Fibroblast of pulmonary artery (primary cell): ENCODE measurements around the gene KRTAP3-1.

Source experiments
- DNase-seq: peaks from one replicate; pipeline ENCODE4 v3.0.0-alpha.2; 2010; ENCODE audit warnings: low read depth
- H3K4me3 ChIP-seq: replicated peaks from 2 replicates; pipeline ENCODE4 v1.5.1; 2011; ENCODE audit warnings: low read depth, mild to moderate bottlenecking, control low read depth, low read length, moderate library complexity
- TF ChIP-seq, protein P1 (sequence below): IDR thresholded peaks from 2 replicates; pipeline ENCODE4 v1.5.1; 2011; ENCODE audit warnings: mild to moderate bottlenecking, control low read depth, low read length, inconsistent platforms; ENCODE audit errors: missing control alignments

The KRTAP3-1 gene

DNA sequence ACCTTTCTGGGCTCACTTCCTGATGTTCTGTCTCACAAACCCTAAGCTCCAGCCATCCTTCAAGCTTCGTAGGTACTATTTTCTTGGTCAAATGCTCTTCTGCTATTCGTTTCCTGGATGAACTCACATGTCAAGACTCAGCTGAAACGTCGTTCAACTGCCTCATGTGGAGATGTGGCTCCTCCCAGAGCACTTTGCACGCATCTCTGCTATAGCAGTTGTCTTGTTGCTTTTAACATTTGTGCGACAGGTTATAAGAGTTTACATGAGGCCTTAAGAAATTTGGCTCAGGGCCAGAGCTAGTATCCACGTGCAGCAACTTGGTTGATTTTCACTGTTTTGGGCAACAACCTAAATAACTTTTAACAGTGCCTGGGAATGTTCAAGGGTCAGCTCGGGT is 22.0 kb downstream of the KRTAP3-1 start:
- H3K4me3 ChIP-seq: no peak overlapping the region
- no peak for DNase-seq
- TF ChIP-seq, protein P1, sequence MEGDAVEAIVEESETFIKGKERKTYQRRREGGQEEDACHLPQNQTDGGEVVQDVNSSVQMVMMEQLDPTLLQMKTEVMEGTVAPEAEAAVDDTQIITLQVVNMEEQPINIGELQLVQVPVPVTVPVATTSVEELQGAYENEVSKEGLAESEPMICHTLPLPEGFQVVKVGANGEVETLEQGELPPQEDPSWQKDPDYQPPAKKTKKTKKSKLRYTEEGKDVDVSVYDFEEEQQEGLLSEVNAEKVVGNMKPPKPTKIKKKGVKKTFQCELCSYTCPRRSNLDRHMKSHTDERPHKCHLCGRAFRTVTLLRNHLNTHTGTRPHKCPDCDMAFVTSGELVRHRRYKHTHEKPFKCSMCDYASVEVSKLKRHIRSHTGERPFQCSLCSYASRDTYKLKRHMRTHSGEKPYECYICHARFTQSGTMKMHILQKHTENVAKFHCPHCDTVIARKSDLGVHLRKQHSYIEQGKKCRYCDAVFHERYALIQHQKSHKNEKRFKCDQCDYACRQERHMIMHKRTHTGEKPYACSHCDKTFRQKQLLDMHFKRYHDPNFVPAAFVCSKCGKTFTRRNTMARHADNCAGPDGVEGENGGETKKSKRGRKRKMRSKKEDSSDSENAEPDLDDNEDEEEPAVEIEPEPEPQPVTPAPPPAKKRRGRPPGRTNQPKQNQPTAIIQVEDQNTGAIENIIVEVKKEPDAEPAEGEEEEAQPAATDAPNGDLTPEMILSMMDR: no peak

DNA sequence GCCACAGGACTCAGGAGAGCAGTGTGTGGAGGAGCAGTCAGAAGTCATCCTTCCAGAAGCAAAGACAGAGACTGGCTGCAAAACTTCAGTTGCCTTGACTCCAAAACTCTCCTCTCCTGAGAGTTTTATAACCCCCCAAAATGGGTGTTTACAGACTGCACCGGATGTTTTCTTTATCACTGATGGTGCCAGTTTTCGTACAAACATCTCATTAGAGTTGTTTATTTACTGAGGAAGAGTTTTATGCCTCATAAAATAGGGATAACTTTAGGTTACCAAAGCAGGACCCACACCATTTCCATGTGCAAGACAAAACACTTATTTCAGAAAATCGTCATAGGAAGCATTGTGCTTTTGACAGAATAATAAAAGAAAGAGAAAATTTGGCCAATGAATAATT is 24.7 kb downstream of the KRTAP3-1 start, which contains the start of gene KRT40:
Gene KRT40 (minus strand): TSS at position 101 of the 400 bp plus-strand sequence. CDS start 53 bp downstream, at position 48.
- TF ChIP-seq, protein P1: no peak
- DNase-seq: no peak

DNA sequence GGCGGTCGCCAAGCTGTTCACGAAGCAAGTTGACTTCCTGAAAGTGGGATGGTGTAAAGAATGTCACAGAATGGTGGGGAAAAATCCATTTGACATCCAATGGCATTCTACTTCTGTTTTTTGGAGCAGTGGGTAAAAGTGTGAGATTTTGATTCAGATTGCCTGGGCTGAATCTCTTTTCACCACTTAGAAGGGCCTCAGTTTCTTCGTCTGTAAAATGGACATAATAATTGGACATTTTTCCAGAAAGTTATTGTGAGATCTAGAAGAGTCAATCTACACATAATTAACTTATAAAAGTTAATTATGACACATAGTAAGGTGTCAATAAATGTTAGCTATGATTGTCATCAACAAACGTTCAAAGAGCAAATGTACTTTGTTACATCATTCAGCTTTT is 27.8 kb downstream of the KRTAP3-1 start:
- no peak for DNase-seq
- TF ChIP-seq, protein P1: no peak
- no peak overlapping the region for H3K4me3 ChIP-seq

More for the DNA sequence above, 24.7 kb downstream of the KRTAP3-1 start, which contains the start of gene KRT40:
- H3K4me3 ChIP-seq: no peak within 1 kb of the TSS

DNA sequence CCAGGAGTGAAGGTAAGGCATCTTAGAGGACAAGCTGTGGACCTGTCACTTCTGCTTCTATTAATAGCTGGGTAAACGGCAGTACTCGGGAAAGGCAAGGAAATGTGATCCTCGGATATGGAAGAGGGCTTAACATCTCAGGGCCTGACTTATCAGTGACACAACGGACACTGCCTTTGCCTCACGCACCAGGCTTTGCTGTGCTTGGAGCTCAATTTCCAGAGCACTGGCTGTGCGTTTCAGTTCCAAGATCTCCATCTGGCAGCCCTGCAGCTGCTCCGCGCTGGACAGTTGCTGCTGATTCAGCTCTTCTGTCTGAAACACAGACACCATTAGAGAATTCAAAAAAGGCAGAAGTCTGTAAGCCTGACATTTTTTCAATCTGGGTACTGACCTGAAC is 28.3 kb downstream of the KRTAP3-1 start:
- TF ChIP-seq, protein P1: no peak
- DNase-seq: peak; percentile 1
- H3K4me3 ChIP-seq: no peak overlapping the region

DNA sequence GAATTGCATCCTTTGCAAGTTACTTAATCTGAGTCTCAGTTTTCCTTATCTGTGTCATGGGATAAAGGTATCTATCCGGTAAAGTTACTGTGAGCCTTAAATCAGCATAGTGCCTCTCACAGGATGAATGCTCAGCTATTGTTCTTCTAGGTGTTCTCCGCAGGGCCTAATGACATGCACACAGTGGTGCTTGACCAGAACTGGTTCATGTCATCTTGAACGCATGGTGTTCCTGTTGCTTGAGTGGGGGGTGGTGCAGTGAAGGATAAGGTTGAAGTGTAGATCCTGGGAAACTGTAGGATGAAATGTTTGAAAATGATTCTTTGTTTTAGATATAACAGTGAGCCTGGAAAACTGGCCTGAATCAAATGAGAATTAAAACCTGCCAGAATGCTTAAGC is 28.8 kb downstream of the KRTAP3-1 start:
- TF ChIP-seq, protein P1: no peak
- DNase-seq: no peak

DNA sequence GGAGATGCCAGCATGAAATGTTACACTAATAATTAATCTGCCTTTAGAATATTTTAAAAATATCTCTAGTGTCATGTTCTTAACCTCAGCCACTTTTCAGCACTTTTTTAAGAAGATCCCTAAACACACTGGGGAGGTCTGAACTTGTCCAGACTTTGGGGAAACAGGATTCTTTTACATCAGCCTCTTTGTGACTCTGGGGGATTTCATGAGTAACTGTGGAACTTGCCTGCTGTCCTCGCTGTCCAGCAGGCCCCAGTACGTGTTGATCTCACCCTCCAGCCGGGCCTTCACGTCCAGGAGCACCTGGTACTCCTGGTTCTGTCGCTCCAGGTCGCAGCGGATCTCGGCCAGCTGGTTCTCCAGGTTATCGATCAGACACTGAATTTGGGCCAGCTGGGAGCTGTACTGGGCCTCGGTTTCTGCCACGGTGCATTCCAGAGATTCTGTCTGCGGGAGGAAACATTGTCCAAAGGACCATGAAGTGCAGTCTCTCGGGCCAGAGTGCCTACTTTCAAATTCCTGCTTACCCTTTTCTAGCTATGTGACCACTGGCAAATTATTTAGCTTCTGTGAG is 30.3 kb downstream of the KRTAP3-1 start:
- TF ChIP-seq, protein P1: no peak
- no peak overlapping the region for H3K4me3 ChIP-seq
- no peak for DNase-seq

More for the DNA sequence above, 28.8 kb downstream of the KRTAP3-1 start:
- no peak overlapping the region for H3K4me3 ChIP-seq

DNA sequence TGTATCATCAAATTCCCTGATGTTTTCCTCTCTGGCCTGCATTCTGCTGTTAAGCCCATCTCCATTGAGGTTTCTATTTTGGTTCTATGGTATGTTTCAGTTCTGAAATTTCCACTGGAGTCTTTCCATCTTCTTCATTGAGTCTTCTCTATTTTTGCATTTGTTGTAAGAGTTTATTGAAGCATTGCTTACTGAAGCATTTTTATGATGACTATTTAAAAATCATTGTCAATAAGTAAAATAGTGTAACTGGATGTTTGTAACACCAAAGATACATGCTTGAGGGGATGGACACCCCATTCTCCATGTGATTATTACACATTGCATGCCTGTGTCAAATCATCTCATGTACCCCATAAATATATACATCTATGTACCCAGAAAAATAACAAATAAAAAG is 33.4 kb downstream of the KRTAP3-1 start:
- TF ChIP-seq, protein P1: no peak

More for the DNA sequence above, 33.4 kb downstream of the KRTAP3-1 start:
- DNase-seq: no peak
- H3K4me3 ChIP-seq: no peak overlapping the region
